GM21526 (cell line): Measurements from ENCODE around the gene SLIT1.

Source experiments
- ATAC-seq: cut with Tn5 transposase; IDR thresholded peaks from one replicate; pipeline ENCODE4 v1.9.1; 2021; ENCODE audit warnings: moderate library complexity; ENCODE audit not compliant: unreplicated experiment, low FRiP score

Gene SLIT1

DNA sequence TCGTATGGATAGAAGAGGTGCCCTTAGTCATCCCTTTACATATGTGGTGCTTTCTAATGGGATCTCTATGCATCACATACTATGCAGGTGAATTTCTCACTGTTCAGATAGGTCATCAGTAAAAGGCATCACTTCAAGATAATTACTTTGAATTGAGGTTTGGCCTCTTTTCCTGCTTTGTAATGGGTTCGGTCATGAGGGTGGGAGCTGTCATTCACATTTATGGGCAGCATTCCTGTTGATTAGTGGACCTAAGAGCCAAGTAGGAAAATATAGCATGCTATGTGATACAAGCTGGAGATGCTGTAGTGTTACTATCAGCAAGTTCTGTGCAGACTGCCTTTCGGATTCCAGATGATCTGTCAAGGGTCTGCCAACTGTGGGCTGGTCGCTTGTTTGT lies 197.3 kb downstream of the SLIT1 start:
- no peak for ATAC-seq

DNA sequence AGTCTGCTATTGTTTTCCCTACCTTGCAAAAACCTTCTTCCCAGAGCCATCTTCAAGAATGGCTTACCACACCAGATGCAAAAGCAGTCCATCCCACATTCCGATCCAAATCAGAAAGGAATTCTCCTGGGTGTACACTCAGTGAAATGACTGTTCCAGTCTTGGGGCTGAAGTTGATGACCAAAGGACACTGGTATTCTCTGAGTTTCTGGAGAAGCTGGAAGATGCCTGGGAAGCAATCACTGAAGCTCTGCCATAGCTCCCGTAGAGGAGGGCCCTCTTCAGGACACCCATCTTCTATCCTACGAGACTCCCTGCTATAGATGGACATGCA lies 197.9 kb downstream of the SLIT1 start:
- ATAC-seq, result no peak

DNA sequence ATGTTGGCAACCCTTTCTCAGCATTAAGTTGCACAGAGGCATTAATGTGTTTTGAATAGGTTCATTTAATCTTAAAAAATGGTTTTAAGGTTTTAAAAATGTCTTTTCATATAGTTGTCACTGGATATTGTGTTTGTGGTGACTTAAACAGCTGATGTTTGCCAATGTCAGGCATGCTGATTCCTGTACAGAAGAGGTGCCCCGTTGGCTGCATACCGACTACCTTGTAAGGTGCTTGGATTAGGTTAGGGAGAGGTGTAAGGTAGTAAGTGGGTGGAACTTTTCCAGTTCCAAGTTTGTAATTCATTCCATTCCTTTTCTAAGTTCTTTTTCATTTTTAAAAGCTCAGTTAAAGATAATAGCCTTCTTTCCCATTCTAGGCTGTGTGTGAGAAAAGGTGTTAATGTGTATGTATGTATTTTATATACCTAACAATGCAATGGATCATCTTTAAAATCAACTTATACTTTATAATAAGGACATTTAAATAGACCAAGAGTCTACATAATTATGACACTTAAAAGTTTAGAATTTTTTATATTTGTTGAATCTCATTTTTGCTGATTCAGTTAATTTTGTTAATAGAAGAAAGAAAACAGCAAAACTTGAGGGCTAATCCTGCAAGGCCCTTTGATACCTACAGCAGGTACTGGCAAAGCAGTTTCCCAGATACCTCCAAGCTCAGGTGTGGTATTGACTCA lies 198.5 kb downstream of the SLIT1 start:
- no peak for ATAC-seq

DNA sequence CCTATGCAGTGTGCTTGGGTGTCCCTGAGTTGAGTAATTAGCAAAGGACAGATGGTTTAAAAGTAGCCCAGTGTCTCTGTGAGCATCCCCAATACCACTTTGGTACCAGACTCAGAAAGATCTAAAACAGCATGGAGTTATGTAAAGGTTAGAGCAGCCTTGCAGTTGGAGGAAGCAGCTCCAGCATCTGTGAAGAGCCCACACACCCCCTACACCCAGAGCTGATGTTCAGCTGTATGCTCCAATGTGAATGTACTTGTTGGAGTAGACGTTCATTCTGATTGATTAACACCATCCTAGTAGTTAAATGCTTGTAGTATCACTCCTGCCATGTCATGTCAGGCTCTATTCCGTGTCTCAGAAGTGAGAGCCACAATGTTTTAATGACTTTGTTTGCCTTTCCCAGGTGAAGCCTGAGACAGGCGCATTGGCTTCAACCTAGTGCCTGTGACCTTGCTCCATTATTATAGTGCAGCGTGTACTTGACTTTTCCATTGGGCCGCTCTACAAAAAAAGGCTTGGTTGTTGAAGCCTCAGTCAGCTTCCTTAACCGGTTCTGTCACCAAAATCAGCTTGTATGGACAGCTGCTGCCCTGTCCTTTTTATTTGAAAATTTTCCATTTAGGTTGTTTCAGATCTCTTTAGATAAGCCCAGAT lies 199.4 kb downstream of the SLIT1 start:
- ATAC-seq, result no peak

DNA sequence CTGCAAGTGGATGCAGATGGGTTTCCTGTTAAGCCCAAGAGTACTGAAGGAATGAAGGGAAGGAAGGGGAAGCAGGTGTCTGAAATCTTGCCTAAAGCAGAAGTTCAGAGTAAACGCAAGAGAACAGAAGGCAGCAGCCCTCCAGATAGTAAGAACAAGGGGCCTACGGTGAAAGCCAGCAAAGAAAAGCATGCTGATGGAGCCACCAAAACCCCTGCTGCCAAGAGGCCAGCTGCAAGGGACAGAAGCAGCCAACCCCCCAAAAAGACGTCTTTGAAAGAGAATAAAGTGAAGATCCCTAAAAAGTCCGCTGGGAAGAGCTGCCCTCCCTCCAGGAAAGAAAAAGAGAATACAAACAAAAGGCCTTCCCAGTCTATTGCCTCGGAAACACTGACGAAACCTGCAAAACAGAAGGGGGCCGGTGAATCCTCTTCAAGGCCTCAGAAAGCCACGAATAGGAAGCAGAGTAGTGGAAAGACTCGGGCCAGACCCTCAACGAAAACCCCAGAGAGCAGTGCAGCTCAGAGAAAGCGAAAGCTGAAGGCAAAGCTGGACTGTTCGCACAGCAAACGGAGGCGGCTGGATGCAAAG lies 201.1 kb downstream of the SLIT1 start:
- no peak for ATAC-seq

DNA sequence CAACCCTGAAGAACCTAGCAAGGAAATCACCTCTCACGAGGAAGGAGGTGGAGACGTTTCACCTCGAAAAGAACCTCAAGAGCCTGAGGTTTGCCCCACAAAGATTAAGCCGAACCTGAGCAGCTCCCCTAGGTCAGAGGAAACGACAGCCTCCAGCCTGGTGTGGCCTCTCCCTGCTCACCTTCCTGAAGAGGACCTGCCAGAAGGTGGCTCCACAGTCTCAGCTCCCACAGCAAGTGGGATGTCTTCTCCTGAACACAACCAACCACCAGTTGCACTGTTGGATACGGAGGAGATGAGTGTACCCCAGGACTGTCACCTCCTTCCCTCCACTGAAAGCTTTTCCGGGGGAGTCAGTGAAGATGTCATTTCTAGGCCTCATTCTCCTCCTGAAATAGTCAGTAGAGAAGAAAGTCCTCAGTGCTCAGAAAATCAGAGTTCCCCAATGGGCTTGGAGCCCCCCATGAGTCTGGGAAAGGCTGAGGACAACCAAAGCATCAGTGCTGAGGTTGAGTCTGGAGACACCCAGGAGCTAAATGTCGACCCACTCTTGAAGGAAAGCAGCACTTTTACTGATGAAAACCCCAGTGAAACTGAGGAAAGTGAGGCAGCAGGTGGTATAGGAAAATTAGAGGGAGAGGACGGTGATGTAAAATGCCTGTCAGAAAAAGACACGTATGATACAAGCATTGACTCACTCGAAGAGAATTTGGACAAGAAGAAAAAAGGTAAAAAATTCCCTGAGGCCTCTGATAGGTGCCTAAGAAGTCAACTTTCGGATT lies 203.4 kb downstream of the SLIT1 start:
- no peak for ATAC-seq

DNA sequence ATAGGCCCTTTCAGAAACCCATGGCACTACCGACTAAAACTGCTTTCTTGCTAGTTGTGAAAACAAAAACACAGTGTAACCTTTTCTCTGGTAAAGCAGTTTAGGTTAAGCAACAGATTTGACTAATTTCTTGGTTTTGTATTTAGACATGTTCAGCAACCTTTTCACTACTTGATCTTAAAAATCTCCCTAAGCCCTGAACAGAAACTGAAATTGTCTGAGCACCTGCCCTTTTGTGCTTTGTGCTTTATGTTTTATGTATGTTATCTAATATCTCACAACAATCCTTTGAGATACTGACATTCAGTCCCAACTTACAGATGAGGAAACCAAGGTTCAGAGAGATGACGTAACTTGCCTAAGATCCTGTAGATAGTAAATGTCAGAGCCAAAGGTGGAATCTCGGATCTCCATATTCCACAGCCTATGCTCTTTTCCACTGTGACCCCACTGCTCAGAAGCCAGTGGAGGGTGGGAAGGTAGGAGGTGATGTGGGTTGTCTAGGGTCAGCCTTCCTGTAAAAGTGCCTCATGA lies 207.1 kb downstream of the SLIT1 start:
- ATAC-seq, result peak; percentile 58

DNA sequence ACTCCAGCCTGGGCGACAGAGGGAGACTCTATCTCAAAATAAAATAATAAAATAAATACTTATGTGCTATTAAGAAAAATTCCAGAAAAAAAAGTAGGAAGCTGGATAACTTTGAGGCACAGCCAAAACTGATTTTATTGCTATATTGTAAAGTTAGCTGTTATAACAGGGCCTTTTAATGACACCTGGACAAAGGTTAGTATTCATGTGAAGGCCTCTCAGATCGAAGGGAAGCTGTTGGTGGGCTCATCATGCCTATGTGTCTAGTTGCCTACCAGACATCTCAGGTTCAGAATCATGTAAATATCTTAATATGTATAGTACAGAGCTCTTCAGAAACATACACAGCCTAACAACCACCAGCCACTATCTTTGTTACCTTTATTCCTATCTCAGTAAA lies 210.6 kb downstream of the SLIT1 start:
- no peak for ATAC-seq

DNA sequence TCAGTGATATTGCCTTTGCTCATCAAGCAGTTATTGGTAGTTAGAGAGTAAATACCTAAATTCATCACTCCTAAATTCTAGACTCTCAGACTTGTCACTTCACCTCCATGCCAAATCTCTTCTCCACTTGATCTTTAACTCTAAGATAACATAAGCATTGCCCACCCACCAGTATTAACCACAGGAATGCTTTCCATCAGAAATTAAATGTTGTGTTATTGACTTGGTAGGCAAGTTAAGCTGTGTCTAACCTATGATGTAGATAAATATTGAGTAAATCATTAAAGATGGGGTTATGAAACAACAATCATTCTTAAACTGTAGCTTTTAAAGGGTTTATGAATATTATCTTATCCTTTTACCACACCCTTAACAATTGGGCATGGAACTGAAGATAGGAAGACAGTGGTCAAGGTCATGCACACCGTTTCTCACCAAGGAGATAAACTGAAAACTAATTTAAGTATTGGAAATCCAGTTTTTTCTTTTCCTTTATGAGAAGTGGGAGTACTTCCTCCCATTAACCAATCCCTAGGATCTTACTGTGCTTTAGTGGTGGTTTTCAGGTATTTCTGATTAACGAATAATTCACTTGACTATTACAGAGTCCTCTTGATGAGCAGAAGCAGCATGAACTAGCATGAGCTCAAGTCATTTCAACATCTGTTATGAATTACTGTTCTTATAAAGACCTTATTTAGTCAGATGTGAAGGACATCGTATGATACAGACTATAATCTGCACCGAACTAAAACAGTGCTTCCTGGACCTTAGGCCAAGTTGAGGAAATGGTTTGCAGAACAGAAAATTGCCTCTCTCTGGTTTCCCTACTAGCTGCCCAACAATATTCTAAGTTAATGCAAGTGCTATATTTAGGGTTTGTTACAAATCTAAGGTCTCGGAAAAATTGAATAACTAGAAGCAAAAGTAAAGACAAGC lies 211.7 kb downstream of the SLIT1 start:
- no peak for ATAC-seq

DNA sequence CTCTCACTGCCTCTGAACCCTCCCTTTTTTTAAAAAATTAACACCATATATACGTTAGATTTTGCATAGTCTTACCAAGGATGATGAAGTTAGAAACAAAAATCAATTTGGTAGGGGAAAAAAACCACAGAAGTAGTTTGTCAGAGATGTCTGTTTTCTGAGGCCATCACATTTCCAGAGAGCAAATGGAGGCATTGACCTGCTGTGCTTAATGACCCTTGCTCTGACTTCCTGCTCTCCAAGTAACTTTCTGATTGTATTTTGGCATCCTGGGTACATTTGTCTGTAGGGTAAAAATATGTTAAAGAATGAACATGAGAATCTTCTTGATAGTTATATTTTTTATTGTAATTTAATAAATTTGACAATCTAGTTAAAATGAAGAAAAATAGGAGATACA lies 213.5 kb downstream of the SLIT1 start:
- ATAC-seq, result no peak

DNA sequence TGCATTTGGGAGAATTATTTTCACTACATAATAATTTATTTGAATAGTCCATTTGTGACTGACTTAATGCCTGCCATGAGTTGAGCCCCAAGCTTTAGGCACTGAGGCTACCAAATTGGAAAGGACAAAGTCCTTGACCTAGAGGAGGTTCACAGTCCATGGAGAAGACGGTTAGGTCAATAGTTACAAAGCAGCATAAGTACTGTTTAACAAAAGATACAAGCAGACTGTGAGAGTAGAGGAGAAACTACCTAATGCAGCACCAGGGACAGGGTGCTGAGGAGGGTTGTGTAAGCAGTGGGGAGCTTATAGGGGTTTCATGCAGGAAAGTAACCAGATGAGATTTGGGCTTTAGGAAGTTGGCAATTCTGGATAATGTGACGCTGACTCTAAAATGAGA lies 214.4 kb downstream of the SLIT1 start:
- no peak for ATAC-seq

DNA sequence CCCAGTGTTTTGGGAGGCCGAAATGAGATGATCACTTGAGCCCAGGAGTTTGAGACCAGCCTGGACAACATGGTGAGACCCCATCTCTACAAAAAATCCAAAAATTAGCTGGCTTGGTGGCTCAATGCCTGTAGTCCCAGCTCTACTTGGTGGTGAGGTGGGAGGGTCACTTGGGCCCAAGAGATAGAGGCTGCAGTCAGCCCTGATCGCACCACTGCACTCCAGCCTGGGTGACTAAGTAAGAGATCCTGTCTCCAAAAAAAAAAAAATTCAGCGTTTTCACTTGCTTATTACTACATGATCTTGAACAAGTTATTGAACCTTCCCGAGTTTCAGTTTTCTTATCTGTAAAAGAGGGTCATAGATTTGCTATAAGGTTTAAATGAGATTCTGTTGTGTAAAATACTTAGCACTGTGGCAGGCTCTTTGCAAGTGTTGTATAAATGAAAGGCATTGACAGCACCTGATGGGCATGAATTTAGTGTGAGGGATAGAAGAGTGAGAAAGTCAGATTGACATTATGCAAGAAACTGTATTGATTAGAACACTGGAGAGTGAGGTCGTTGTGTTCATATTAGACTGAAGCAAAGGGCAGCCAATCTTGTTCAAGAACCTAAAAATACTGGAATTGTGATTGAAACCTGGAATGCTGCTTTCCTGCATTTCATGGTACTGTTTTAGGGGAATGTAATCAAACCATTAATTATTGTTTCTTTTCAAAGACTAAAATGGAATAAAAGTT lies 216.9 kb downstream of the SLIT1 start:
- no peak for ATAC-seq

DNA sequence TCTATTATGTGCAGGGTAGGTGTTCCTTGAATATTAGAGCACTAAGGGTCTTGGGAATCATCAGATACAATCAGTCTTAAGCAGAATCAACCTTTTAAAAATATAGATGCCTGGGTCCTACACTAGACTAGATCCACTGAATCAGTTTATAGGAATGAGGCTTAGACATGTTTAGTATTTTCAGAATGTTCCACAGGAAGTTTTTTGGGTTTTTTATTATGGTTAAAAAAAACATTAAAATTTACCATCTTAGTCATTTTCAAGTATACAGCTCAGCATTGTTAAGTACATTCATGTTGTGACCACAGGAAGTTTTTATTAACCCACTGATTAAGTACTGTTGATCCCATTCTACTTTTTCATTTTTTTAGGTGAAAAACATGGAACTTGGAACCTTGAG lies 217.9 kb downstream of the SLIT1 start:
- ATAC-seq, result no peak

DNA sequence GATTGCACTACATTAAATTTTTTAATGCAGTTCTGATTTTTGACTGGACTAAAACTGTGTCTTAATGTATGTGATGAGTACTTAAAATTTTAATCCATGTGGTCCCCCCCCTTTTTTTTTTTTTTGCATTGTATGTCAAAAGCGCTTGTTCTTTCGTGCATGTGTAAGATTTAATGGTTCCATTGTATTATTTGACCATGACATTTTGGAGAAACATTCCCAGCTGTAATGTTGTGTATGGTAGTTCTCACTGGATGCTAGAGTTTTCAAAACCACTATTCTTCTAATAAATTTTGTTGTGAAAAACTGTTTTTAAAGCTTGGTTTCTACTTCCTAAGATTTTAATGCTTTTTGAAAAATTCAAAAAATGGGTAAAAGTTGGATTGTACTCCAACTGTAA lies 221.6 kb downstream of the SLIT1 start:
- ATAC-seq, result no peak

DNA sequence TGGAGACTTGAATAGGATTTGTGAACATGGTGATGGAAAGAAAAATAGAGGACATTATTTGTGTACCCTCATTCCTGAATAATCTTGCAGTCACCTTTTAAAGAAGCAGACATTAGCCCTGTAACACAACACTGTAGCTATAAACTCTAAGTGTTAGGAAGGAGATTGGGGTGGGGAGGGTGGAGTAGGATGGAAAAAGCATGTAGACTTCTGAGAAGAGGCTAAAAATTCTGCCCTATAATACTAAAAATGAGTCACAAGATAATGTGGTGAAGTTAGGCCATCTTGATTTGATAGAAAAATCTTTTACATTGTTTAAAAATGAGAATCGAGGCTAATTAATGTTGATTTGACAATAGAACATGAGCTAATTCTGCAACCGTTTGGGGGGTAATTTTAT lies 224.9 kb downstream of the SLIT1 start:
- ATAC-seq, result no peak

DNA sequence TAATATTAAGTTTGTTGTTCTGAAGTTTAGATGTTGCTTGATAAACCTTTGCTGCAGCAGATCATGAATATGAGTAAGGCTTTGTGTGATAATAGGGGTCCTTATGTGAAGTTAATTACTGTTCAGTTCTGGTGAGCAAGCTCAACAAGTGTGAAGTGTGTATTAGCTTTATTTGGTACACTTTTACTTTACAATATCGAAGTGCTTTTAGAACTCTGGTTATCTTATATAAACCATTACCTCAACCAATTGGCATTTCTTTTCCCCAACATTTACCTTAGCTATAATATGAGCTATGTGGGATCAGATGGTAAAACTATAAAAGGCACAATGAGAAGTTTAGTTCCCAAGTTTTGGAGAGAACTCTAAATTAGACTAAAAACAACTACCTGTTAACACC lies 226.0 kb downstream of the SLIT1 start:
- ATAC-seq, result no peak

DNA sequence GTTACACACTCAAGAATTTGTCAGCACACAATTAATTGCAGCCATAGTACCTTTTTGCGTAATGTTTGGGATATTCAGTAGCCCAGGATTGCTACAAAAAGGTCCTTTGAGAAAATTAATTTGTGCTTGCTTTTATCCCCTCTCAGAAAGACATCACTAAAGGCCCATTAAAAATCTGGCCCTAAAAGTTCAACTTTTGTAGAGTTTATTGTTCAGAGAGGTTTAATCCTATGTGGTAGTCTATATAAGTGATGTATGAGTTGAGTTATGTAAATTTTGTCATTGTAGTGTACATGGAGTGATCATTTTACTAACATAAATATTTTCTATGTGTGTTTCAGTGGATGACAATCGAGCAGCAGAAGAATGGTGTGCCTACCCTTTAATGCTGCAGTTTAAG lies 227.7 kb downstream of the SLIT1 start:
- ATAC-seq, result no peak

DNA sequence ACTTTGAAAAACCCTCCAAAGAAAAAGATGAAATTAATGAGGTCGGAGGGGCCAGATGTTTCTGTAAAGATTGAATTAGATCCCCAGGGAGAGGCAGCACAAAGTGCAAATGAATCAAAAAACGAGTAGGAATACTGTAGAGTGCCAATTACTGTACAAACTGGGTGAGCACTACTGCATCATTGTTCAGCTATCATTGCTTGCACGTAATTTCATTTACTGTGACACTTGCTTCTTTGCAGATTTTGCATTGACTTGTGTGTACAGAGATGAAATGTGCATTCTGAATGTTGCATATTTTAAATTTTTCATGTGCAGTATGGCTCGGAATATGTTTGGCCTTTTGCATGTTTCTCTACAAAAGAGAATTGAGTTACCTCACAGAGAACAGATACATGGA lies 230.0 kb downstream of the SLIT1 start:
- ATAC-seq, result no peak

DNA sequence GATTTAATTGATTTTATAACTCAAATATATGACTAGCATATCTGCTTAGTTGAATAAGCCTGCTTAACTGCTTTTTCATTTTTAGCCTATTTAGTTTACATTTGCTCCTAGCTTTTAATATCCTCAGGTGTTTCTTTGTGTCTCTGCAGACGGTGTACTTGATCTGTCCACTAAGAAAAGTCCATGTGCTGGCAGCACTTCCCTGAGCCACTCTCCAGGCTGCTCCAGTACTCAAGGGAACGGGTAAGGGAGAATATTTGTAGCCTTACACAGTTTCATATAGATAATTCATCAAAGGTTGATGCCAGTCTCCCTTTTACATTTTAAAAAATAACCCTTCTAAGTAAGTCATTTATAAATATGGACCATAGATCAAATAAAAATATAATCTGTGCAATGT lies 233.8 kb downstream of the SLIT1 start:
- no peak for ATAC-seq
